Measurements from ENCODE around the gene ZNF638.

GRCh38 chr2:71467180-71467815 lies 135.7 kb downstream of the ZNF638 start:
- TF ChIP-seq CTCF (IDR thresholded peaks at IDR 0.05) (no peak), POLR2A (IDR thresholded peaks at IDR 0.05) (no peak)
